NK-92 (cell line): Measurements from ENCODE around the gene AGPAT1.
A peak's percentile ranks its signal among the peaks of the same experiment; 100 is the strongest.
"Not testable (repeated sequence)": the region's sequence is repeated elsewhere in the genome, so short reads cannot be mapped to it uniquely, and the experiment has no call there.

Experiments used
- DNase-seq: peaks from one replicate; lab custom pipeline; 2025; ENCODE audit not compliant: unreplicated experiment; lab: John Stamatoyannopoulos, UW

The AGPAT1 gene

GRCh38 chr6:32175711-32176475 is at the start of gene AGPAT1:
Gene AGPAT1 (minus strand): TSS chr6:32176084. CDS start chr6:32171496, 4,588 bp downstream.
- DNase-seq = peak; percentile 56

- DNase-seq = no peak
These were observed 48.8 kb upstream of the AGPAT1 start for GRCh38 chr6:32224696-32225095.

- no peak for DNase-seq
These were observed 47.7 kb upstream of the AGPAT1 start, which contains the start of gene NOTCH4 for GRCh38 chr6:32223258-32224235. Gene NOTCH4 (minus strand): TSS chr6:32224067. CDS start chr6:32223928, 139 bp downstream.

DNA sequence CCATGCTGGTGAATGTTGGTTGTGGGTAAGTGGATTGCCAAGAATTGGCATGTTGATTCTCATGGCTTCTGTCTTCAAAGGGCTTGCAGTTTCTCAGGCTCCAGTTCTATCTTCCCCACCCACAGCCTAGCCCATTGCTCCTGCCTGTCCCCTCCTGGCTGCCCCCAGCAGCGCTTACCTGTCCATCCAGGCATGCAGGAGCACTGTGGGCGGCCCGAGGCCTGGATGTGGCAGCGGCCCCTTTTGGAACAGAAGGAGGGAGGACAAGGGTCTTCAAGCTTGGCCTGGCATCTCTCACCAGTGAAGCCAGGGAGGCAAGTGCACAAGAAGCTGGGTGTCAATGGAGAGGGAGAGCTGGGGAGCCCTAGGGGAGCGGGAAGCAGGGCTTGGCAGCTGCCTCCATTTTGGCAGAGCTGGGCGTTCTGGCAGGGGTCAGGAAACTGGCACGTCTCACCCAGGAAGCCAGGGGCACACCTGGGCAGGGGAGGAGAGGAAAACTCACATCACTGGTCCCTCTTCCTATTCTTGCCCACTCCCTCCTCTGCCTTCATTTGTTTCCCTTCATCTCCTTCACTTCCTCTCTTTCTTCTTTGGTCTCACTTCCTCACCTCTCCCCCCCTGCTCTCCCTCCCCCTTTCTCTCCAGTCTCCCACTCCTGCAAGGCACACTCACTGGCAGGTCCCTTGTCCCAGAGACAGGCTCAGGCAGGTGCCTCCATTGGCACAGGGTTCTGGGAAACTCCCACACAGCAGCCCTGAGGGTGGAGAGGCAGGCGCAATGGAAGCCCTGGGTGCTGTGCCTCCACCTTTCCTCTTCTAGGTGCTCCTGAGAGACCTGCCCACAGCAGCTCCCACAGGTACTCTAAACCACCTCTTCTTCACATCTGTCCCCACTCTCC is 46.7 kb upstream of the AGPAT1 start:
- DNase-seq = no peak

DNA sequence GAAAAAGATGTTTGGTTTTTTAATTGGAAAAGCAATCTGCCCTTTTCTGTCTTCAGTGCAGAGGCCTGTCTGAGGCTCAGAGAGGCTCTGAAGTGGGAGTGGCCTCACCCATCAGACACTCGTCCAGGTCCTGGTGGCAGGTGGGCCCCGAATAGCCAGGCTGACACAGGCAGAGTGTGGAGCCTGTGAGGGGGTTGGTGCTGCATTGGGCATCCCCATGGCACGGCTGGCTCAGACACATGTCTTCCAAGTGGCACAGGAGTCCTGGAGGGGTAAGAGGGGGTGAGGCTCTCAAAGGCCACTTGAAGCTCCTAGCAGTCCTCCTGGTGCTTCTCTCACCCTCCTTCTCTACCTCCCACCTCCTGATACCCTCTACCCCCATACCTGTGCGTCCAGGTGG is 44.1 kb upstream of the AGPAT1 start:
- no peak for DNase-seq

DNA sequence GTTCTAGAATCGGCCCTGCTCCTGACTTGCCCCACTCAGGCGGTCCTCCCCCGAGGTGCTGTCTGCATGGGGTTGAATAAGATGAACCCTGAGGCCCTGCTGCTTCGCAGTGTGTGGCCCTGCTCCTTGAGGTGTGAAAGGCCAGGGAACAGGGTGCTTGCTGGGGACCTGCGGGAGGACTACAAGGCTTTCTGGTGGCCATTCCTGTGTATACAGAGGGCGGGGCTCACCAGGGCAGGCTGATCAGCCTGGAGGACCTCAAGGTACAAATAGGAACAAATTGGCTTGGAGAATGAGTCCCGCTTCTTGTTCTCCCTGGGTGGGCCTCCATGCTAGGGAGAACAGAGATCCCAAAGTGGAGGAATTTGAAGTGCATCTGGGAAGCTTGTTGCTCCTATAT is 42.3 kb upstream of the AGPAT1 start:
- DNase-seq = no peak

- no peak for DNase-seq
These were observed 41.1 kb upstream of the AGPAT1 start for GRCh38 chr6:32216998-32217397.

GRCh38 chr6:32216285-32216684 is 40.4 kb upstream of the AGPAT1 start:
- no peak for DNase-seq

DNA sequence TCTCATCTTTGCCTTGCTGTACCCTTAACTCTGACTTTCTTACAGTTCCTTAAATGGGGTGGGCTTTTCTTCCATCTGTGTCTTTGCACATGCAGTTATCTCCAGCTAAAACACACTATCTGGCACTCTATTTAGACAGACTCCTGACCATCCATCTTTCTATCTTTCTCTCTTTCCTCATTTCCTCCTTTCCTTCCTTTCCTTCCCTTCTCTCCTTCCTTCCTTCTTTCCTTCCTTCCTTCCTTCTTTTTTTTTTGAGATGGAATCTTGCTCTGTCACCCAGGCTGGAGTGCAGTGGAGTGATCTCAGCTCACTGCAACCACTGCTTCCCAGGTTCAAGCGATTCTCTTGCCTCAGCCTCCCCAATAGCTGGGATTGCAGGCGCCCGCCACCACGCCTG is 39.7 kb upstream of the AGPAT1 start:
- DNase-seq = no peak

DNA sequence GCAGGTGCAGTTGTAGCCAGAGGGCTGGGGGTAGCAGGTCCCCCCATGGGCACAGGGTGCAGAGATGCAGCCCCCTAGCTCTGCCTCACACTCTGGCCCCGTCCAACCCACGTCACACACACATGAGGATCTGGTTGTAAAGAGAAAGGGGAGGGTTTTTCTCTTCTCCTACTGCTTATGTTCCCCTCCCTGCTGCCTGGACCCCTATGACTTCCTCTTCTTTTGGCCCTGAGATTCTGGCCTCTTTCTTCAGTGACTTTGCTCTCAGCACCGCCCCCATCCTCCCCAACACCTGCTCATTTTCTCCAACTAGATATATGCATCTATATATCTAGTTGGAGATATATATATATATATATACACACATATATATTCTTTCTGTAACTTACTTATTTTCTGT is 38.2 kb upstream of the AGPAT1 start:
- DNase-seq = no peak

- no peak for DNase-seq
These were observed 37.8 kb upstream of the AGPAT1 start for GRCh38 chr6:32213649-32214048.

GRCh38 chr6:32212076-32212760 is 36.3 kb upstream of the AGPAT1 start:
- DNase-seq = no peak

DNA sequence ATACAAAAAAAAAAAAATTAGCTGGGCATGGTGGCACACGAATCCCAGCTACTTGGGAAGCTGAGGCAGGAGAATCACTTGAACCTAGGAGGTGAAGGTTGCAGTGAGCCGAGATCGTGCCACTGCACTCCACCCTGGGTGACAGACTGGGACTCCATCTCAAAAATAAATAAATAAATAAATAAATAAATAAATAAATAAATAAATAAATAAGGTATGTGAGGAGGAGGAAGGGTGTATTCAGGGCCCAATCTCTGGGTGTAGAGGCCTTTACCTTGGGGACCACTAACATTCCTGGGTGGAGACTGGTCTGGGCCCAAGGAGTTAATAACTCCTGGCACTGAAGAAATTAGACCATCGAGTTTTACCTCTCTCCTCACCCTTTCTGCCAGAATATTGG is 35.5 kb upstream of the AGPAT1 start:
- DNase-seq = not testable (repeated sequence)

GRCh38 chr6:32210191-32210601 is 34.3 kb upstream of the AGPAT1 start:
- no peak for DNase-seq

GRCh38 chr6:32208996-32209395 is 33.1 kb upstream of the AGPAT1 start:
- no peak for DNase-seq

DNA sequence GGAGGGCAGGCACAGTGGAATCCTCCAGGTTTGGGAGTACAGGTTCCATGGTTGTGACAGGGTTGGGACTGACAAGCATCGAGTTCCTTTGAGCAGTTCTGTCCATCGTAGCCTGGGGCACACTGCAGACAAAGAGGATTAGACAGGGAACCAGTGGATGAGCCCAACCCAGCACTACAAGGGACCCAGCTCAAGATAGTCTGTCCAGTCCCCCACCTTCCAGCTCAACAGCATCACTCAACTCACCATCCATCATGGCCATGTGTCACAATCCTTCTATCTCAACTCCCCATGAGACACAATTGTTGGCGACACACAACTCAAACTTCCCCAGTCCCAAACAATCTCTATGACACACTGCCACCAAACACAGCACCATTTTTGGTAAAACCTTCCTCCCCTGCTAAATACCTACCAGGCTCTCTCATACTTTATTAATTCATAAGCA is 28.4 kb upstream of the AGPAT1 start:
- DNase-seq = no peak

GRCh38 chr6:32203426-32204267 is 27.8 kb upstream of the AGPAT1 start:
- DNase-seq = no peak

DNA sequence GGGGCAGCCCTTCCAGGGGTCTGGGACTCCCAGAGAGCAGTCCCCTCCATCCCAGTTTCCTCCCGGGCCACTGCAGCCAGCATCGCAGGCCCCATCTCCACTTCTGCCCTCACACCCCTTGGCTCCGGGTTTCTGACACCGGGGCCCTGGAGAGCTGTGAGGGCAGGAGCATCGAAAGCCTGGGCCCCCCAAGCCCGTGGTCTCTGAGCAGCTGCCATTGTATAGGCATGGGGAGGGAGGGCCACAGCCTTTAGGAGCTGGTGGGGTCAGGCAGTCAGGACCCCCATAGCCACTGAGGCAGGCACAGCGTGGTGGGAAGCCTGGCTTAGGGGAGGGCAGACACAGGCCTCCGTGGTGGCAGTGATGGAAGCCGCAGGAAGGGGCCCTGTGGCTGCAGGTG is 26.3 kb upstream of the AGPAT1 start:
- DNase-seq = no peak
